COLO668 (cell line): ENCODE data around the gene C3orf70.
"Not testable (repeated sequence)": the region's sequence is repeated elsewhere in the genome, so short reads cannot be mapped to it uniquely, and the experiment has no call there.

Source experiments
- DNase-seq: peaks from one replicate; lab custom pipeline; 2025; ENCODE audit not compliant: unreplicated experiment; lab: John Stamatoyannopoulos, UW

The C3orf70 gene

DNA sequence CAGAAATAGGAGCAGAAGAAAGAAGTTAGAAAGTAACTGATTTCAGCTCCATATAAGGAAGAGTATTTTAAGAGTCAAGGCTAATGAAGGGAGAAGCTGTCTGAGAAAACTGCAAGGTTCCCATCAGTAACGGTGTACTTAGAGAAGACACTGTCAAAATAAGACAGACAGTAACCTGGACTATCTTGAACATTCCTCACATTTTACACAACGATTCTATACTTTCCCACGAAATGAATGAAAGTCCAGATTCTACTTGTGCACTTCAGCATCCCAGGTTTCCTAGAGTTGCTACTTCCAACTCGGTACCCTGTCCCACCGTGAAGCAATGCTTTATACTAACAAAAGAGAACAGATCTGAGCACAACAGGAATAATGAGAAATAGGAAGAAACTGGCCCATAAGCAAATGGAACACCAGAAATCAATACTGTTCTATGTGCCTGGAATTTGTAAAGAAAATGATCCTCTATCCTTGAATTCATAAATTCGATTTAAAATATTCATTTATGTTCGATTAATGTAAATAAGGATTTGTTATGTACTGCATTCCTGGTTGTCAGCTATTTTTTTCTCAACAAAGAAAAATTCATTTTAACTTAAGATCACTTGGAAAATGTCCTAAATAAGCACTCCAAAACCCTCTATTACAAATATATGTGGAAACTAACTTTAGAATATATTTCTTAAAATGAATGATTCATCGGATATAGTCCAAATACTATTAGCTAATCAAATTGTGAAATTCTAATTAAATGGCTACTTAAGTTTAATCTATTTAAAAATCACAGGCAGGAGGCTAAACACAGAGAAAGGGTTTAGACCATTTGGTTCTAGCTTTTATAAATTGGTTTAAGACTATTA lies 1.5 kb downstream of the C3orf70 start:
- no peak for DNase-seq

DNA sequence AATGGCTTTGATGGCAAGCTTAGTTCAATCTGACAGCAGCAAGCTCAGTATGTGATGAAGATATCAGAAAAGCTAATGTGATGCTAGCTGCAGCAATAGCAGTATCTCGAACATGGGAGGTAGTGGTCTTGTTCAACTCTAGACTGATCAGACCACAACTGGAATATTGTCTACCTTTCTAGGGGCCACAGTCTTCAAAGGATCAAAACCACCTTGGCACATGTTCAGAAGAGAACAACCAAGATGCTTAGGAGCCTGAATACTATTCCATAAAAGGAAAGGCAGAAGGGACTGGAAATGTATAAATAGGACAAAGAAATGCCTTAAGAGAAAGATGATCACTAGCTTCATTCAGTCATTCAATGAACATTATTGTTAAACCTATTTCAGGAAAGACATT lies 2.3 kb downstream of the C3orf70 start:
- no peak for DNase-seq

DNA sequence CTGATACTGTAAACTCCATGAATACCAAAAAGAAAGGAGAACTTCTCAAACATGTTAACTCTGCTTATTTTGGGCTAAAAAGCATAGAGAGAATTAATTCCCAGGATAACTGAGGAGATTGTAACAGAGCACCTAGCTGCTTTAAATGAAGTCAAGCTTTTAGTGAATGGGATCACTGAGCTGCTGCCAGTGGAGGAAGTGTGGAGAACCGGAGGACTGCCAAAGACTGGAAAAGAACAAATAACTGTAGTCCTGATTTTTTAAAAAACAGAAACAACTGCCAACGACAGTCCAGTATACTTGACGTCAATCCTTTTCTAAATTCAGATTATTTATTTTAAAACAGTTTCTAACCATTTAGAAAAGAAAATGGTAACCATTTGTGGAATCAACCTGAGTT lies 3.3 kb downstream of the C3orf70 start:
- DNase-seq, result no peak

DNA sequence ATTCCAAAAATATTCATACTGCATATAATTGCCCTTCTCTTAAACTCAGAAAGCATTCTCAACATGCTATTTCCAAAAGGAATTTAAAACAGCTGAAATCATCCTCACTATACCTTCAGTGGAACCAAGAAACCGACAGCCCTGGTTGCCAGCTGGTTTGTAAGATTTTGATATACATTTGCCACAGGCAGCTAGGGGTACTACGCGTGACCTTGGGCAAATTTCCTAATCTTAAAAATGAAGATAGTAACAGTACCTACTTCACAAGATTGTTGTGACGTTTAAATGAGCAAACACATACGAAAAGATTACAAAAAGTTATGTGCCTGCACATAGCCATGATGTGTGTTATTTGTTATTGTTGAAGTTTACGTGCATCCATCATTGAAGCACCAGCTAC lies 7.3 kb downstream of the C3orf70 start:
- no peak for DNase-seq

DNA sequence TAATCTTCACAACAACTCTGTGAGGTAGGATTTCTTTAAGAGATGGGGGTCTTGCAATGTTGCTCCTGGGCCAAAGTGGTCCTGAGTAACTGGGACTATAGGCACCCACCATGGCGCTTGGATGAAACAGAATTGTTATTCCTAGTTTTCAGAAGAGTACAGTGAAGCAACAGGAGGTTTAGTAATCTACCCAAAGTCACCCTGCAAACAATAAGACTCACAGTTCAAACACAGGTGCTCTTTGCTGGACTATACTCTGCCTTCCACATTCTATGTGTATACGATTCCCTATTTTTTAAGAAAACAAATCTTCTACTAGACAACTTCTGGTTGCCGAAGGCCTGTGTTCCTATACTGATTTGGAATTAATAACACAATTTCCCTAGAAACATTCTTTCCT lies 8.1 kb downstream of the C3orf70 start:
- DNase-seq, result no peak

DNA sequence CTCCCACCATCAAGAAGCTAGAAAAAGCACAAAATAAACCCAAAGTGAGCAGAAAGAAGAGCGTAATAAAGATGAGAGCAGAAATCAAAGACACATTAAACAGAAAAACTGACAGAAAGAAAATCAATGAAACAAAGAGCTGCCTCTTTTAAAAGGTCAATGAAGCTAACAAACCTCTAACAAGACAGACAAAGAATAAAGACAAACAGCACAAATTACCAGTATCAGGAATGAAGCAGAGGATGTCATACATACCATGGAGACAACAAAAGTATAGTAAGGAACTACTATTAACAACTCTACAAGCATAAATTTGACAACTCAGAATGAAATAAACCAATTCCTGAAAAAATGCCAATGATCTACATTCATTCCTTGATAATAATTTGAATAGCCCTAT lies 15.0 kb downstream of the C3orf70 start:
- DNase-seq, result no peak

DNA sequence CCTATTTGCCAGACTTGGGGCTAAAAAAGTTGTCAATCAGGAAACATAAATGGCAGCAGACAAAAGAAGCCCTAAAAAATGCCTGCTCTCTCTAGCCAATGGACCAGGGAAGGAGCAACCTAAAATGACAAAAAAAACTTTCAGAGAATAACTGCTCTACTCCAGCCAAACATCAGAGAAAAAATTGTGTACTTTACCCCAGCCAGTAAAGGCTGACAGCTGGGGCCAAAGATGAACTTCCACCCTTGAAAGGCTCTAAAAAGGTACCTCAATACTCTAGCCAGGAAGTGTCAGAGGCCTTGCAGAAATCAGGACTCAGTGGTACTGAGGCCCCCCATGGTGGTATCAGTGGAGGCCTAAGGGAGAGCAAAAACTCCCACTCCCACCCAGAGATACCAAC lies 18.4 kb downstream of the C3orf70 start:
- DNase-seq, result no peak

DNA sequence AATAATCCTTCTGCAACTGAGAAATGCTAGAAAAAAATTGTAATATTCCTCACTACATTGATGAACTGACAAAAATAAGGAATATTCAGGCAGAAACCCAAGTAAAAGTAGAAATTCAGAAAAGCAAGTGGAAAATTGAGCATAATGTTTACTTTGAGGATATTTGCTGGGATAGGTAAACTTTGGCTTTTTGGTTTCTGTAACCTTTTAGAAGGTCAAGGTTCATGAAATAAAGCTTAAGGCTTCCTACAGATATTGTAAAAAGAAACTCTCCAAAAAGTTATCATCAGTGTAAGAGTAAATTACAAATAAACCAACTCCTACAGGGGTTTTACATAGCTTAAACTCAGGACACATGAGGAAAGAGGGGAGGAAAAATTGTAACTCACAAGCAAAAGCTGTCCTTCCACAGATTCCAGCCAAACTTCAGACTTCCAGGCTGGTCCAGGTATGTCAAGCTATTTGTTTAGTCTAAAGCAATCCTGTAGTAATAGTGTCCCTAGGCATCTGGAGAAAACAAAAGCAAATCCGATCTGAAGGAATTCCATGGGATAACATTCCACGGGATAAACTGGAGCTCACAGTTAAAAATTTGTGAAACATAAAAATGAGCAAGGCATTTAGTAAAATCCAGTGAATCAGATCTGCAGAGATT lies 21.1 kb downstream of the C3orf70 start:
- no peak for DNase-seq

DNA sequence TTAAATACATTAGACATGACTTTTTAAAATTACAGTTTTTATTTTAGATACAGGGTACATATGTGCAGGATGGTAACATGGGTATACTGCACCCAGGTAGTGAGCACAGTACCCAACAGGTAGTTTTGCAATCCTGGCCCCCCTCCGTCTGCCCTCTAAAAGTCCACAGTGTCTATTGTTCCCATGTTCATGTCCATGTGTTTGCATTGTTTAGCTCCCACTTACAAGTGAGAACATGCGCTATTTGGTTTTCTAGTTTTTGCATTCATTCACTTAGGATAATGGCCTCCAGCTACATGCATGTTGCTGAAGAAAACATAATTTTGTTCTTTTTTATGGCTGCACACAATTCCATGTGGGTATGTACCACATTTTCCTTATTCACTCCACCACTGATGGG lies 23.8 kb downstream of the C3orf70 start:
- no peak for DNase-seq

DNA sequence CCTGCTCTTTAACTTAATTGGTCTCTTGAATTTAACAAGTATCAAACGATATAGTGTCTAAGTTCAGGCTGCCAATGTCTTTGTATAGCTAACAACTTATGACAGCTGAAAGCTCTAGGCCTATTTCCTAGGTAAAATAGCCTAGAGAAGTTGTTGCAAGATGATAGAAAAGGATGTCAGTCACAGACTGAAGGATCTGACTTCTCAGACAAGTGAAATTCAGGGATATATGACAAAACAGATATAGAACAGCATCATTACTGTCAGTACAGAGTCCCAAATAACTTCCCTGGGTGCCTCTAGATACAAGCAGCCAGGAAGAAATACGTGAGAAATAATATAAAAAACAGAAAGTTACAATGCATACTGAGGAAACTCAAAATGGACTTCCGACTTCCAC lies 26.7 kb downstream of the C3orf70 start:
- no peak for DNase-seq

DNA sequence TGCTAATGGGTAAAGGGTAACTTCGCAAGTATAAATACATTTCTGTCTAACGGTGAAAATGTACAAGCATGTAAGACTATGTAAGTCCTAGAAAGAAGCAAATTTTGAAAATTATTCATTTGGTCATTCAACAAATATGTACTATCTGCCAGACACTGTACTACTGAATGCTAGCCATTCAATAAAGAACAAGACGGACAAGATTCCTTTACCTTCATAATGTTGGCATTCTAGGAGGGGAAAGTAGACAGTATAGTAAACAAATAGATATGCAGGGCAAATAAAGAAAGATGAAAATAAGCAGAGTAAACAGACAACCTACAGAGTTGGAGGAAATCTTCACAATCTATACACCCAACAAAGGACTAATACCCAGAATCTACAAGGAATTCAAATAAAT lies 32.7 kb downstream of the C3orf70 start:
- DNase-seq, result no peak

DNA sequence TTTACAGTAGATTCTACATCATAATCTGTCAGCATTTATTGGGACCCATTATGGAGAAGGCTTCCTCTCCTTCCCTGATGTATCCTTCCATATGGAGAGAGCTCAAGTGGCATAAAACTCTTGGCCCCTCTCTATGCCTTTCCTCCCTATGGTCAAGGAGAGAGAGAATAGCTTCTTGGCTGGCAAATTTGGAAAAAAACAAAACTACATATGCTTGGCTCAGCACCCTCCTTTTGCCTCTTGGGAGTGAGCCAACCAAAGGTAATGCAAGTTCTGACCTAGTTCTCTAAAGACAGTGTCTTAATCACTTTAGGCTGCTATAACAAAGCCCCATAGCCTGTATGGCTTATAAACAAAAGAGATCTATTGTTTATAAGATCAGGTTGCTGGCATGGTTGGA lies 37.5 kb downstream of the C3orf70 start:
- no peak for DNase-seq

DNA sequence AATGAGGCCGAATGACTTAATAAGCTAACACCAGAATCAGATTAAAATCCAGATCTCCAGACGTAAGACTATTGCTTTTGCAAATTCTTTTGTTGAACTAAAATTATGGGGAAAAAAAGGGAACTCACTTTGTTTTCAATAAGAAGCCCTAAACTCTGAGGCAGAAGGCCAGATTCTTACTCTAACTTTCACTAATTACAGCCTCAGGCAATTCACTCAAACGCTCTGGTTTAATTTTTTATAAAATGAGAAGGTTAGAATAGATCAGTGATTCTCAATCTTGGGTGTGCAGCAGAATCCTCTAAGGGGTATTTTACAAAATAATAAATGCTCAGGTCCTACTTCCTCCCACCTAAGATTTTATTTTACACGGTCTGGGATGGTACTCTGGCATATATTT lies 38.1 kb downstream of the C3orf70 start:
- DNase-seq, result no peak

DNA sequence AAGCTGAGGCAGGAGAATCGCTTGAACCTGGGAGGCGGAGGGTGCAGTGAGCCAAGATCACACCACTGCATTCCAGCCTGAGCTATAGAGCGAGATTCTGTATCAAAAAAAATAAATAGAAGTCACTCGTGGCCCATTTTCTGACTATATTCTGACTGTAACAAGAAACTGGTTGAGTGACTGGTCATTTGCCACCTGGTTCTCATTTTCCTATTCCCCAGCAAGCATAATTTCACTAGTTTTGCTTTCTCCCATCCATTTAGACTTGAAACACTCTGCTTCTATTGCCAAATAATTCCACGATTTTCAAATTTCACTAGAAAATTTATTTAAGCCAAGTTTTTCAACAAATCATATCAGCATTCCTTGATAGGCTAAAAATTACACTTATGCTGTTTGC lies 40.7 kb downstream of the C3orf70 start:
- no peak for DNase-seq

DNA sequence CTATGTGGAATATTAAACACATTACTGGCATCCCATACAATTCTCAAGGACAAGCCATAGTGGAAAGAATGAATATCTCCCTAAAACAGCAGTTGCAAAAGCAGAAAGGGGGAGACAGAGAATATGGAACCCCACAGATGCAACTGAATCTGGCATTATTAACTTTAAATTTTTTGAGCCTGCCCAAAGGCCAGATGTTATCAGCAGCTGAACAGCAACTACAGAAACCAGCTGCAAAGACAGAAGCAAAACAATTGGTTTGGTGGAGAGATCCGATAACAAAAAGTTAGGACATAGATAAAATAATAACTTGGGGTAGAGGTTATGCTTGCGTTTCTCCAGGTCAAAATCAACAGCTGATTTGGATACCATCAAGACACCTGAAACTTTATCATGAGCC lies 43.8 kb downstream of the C3orf70 start:
- DNase-seq, result not testable (repeated sequence)

DNA sequence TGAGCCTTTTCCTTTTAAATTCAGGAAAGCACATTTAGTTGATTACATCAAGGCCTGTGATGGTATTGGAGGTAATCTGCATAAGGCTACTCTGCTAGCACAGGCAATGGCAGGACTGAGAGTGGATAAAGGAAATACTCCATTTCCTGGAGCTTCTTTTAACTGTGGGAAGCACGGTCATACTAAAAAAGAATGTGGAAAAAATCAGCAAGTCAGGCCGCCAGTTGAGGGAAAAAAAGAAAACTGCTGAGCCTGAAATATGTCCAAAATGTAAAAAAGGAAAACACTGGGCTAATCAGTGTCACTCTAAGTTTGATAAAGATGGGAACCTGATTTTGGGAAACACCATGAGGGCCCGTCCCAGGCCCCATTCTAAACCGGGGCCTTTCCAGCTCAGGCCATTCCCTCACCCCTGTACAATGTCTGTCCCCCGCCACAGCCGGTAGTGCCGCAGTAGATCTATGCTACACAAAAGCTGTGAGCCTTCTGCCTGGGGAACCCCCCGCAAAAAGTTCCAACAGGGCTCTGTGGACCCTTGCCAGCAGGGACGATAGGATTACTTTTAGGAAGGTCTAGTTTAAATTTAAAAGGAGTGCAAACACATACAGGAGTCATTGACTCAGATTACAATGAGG lies 46.5 kb downstream of the C3orf70 start:
- not testable (repeated sequence) for DNase-seq

DNA sequence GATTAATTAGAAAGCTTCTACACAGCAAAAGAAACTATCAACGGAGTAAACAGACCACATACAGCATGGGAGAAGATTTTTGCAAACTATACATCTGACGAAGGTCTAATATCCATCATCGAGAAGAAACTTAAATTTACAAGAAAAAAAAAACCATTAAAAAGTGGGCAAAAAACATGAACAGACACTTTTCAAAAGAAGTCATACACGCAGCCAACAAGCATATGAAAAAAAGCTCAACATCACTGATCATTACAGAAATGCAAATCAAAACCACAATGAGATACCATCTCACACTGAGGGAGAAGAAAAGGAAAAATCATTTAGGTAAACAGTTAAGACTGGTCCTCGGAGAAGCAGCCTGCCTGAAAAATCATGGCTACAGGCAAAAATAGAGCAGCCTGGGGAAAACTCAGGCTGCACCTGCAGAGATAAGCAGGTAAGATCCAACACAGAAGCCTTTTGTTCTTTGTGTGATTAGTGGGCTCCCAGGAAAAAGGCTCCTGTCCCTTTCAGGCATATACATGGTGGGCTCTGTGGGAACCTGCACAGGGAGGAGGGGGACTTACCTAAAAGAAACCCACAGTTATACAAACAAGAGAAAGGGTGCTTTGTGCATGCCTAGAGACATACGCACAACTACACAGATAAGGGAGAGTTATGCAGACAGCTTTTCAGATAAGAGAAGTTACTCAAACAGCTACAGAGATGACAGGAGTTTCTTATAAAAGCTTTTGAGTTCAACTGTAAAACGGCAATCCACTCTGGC lies 49.3 kb downstream of the C3orf70 start:
- DNase-seq, result no peak

DNA sequence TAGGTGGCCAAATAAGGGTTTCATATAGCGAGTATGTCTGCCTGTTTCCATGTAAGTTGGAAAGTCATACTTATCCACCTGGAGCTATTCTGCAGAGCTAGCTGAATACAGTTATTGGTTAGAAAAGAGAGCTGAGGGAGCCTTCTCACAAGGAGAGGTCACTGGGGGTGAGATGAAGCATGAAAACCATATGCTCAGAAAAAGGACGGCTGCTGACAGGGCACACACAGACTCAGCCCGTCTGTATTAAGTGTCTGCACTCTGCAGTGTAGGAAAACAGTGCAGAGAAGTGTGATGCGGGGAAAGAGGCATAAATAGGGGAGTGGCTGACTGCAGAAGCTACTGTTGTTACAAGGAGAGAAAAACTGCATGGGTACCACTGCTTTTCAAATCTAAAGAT lies 58.2 kb downstream of the C3orf70 start:
- no peak for DNase-seq

DNA sequence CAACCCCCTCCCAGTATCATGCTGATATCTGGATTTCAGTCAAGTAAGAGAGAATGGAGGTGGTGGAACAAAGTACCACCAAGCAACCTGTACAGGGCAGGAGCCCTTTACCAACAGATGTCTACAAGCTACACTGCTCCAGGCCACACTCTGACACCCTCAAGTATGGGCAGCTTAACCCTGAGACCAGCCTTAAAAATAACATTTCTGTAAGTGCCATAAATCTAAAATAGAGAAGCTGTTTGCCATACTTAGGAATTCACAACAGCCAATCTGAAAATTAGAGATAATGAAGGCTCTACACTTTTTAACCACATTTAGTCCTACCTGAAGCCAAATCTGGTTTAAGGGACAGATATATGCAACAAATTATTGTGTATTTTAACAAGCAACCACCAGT lies 59.7 kb downstream of the C3orf70 start:
- DNase-seq, result no peak

DNA sequence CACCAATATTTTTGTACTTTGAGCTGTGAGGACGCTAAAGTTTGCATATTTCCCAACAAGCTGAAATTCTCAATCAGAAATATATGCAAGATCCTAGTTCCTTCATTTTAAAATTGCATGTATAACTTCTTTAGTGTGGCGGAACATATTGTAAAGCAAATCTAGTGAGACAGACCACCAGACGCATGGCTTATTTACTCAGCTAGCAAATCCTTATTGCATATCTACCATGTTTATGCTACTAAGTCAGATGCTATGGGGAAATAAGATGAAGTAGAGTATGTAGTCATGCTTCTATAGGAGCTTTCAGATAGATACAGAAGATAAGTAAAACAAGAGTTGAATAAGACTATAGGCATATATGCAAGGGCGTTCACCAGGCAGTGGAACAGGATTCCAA lies 62.0 kb downstream of the C3orf70 start:
- DNase-seq, result no peak

DNA sequence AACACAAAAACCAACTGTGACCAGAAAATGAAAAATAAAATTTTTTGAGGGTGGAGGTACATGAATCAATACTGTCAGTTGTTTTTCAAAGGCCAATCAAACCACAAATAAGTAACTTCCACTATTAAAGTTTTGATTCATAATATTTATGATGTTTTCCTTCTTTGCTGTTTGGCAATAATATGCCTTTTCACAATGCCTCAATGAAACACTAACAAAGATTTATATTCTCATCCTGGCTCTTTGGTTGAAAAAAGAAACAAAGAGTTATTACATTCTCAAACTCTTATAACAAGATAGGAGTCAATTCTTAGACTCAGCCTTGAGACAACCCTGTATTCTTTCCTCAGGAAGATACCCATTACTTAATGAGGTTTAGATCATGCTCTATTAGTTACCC lies 63.1 kb downstream of the C3orf70 start:
- DNase-seq, result no peak

DNA sequence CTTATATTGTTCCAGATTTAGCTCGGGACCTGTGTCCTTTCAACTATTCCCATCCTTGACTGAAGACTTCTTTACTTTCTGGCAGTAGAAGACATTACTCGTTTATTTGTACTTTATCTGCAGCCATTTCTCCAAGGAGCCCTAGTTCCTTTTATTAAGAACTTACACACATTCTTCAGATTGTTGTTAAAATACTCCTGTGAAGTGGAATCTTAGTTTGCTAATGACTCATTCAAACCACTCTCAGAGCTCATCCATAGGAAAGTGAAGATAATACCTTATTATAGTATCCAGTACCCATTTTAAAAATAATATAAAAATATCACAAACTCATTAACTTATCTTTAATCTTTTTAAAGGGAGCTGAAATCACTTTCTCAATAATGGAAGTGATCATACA lies 63.5 kb downstream of the C3orf70 start:
- no peak for DNase-seq
